ENCODE data around the gene MAGI2.

Gene MAGI2

DNA sequence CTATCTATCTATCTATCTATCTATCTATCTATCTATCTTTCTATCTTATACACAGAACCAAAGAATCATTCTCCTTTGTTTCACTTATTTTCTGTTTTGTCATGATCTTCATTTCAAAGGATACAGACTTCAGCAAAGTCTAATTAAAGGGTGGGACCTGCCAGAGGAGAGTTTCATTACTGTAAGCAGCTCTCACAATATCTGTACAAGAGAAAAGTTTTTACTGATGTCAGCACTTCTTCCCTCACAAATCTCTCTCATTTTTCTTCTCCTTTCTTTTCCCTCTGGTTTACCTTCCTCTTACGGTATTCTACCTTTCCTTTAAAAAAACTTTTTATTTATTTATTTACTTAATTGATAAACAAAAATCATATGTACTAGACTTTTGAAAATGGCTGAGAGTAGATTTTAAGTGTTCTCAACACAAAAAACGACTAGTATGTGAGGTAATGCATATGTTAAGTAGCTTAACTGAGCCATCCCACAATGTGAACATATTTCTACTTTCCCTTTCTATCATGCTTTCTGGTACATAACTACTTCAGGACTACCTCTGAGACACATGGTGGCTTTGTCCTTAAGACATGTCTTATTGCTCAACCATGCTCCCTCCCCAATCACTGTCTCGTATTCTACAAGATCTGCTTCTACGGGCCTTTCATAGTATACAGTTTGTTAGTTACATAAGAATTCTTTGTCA, 955.6 kb downstream of the MAGI2 start:
- Histone ChIP-seq H3K27ac (ENCODE audit: poor library complexity, severe bottlenecking) (no peak overlapping the region), H3K9me3 (ENCODE audit: severe bottlenecking) (no peaks in the 10 kb centered on the region), H3K27me3 (ENCODE audit: insufficient read depth, poor library complexity, severe bottlenecking) (no peaks in the 10 kb centered on the region), H3K4me3 (ENCODE audit: severe bottlenecking) (no peak overlapping the region), H3K36me3 (ENCODE audit: low read depth) (no peaks in the 10 kb centered on the region), H3K4me1 (ENCODE audit: insufficient read depth, poor library complexity, severe bottlenecking) (no peaks in the 10 kb centered on the region)
- ATAC-seq (ENCODE audit: low read depth) (no peak), DNase-seq (ENCODE audit: low spot score) (no peak)
- TF ChIP-seq, protein P1, sequence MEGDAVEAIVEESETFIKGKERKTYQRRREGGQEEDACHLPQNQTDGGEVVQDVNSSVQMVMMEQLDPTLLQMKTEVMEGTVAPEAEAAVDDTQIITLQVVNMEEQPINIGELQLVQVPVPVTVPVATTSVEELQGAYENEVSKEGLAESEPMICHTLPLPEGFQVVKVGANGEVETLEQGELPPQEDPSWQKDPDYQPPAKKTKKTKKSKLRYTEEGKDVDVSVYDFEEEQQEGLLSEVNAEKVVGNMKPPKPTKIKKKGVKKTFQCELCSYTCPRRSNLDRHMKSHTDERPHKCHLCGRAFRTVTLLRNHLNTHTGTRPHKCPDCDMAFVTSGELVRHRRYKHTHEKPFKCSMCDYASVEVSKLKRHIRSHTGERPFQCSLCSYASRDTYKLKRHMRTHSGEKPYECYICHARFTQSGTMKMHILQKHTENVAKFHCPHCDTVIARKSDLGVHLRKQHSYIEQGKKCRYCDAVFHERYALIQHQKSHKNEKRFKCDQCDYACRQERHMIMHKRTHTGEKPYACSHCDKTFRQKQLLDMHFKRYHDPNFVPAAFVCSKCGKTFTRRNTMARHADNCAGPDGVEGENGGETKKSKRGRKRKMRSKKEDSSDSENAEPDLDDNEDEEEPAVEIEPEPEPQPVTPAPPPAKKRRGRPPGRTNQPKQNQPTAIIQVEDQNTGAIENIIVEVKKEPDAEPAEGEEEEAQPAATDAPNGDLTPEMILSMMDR (IDR thresholded peaks at IDR 0.05; ENCODE audit: poor library complexity, severe bottlenecking) = no peak

DNA sequence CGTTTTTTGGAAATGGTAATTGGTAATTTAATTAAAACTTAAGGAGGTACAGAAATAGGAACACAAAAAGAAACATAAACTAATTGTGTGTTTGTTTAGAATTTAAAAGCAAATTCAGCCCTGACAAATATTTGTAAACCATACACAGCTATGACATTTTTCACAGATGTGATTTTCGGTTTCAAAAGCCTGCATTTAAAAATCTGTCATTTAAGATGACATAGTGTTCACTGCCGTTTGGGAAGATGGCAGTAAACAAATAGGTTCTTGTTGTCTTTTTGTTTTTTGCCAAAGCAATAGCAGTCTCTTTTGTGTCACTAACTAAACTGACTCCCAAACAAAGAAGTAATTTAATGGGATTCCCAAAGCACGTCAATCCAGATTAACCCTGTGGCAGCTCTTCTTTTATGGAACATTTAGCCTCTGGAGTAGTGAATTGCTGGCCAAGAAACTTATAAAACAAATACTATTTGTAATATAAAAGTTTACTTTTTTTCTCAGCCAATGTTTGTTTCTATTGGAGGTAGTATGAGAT, 957.3 kb downstream of the MAGI2 start:
- H3K27ac ChIP-seq (ENCODE audit: poor library complexity, severe bottlenecking) = no peak overlapping the region
- H3K9me3 ChIP-seq (ENCODE audit: severe bottlenecking) = no peaks in the 10 kb centered on the region
- DNase-seq (ENCODE audit: low spot score) (no peak), ATAC-seq (ENCODE audit: low read depth) (no peak)
- no peaks in the 10 kb centered on the region for H3K4me1 ChIP-seq (ENCODE audit: insufficient read depth, poor library complexity, severe bottlenecking)
- TF ChIP-seq, protein P1 (IDR thresholded peaks at IDR 0.05; ENCODE audit: poor library complexity, severe bottlenecking) = no peak
- H3K4me3 ChIP-seq (ENCODE audit: severe bottlenecking) = no peak overlapping the region
- H3K27me3 ChIP-seq (ENCODE audit: insufficient read depth, poor library complexity, severe bottlenecking) = no peaks in the 10 kb centered on the region
- no peaks in the 10 kb centered on the region for H3K36me3 ChIP-seq (ENCODE audit: low read depth)

DNA sequence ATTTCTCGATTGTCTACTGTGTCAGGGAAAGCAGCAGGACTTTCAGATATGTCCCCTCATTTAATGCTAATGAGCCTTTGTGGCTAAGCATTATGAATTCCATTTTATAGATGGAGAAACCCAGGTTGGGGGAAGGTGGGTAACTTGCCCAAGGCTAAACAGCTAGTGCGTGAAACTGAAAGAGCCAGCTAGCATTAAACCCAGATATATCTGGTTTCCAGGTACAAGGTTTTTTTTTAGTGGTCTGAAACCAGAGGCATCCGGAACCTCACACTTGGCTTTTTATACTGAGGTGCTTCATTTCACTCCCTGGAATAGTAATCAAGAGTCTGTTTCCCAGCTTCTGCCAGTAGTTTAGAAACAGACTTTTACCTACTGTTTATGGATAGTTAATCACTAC, 960.1 kb downstream of the MAGI2 start:
- no peak overlapping the region for H3K27ac ChIP-seq (ENCODE audit: poor library complexity, severe bottlenecking)
- no peak for DNase-seq (ENCODE audit: low spot score)
- H3K4me1 ChIP-seq (ENCODE audit: insufficient read depth, poor library complexity, severe bottlenecking) = no peaks in the 10 kb centered on the region
- H3K27me3 ChIP-seq (ENCODE audit: insufficient read depth, poor library complexity, severe bottlenecking) = peaks cover 4% of the 10 kb centered on the region
- no peaks in the 10 kb centered on the region for H3K36me3 ChIP-seq (ENCODE audit: low read depth)
- TF ChIP-seq, protein P1 (IDR thresholded peaks at IDR 0.05; ENCODE audit: poor library complexity, severe bottlenecking) = no peak
- no peak overlapping the region for H3K4me3 ChIP-seq (ENCODE audit: severe bottlenecking)
- H3K9me3 ChIP-seq (ENCODE audit: severe bottlenecking) = no peaks in the 10 kb centered on the region
- no peak for ATAC-seq (ENCODE audit: low read depth)

DNA sequence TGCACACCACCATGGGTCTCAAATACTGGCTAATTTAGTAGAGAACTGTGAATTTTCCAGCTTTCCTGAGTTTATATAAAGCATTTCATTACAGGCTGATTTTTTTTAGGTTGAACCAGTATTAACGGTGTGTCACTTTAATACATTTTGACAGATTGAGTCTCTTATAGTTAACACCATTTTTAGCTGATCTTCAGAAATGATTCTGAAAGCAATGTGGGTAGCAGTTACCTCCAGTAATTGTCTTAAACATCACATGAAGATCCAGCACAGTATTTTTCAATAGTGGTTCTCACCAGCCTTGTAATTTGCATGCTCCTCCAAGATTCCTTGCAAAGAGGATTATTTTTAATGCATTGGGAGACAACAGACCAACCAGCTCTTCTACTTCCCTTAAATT, 961.3 kb downstream of the MAGI2 start:
- TF ChIP-seq, protein P1 (IDR thresholded peaks at IDR 0.05; ENCODE audit: poor library complexity, severe bottlenecking) = no peak
- no peak overlapping the region for H3K27ac ChIP-seq (ENCODE audit: poor library complexity, severe bottlenecking)
- H3K9me3 ChIP-seq (ENCODE audit: severe bottlenecking) = no peaks in the 10 kb centered on the region
- ATAC-seq (ENCODE audit: low read depth) (no peak), DNase-seq (ENCODE audit: low spot score) (no peak)
- H3K36me3 ChIP-seq (ENCODE audit: low read depth) = no peaks in the 10 kb centered on the region
- H3K4me3 ChIP-seq (ENCODE audit: severe bottlenecking) = no peak overlapping the region
- no peaks in the 10 kb centered on the region for H3K4me1 ChIP-seq (ENCODE audit: insufficient read depth, poor library complexity, severe bottlenecking)
- H3K27me3 ChIP-seq (ENCODE audit: insufficient read depth, poor library complexity, severe bottlenecking) = peaks cover 5% of the 10 kb centered on the region

DNA sequence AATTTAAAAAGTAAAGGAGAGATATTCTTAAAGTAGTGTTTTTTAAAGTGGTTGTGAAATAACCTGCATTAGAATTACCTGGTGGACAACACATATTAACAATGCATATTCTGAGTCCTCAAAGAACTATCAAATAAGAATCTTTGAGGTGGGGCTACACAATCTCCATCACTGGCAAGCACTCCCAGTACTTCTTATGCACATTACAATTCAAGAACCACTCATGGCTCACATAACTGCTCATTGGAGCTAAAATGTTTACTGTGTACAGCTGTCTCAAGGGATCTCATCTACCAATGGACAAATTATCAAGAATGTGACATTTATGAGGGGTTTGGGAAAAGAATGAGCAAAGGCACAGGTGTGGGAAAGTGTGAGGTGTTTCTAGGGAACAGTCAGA, 962.9 kb downstream of the MAGI2 start:
- Histone ChIP-seq H3K27me3 (ENCODE audit: insufficient read depth, poor library complexity, severe bottlenecking) (peaks cover 5% of the 10 kb centered on the region), H3K4me3 (ENCODE audit: severe bottlenecking) (no peak overlapping the region), H3K9me3 (ENCODE audit: severe bottlenecking) (no peaks in the 10 kb centered on the region), H3K27ac (ENCODE audit: poor library complexity, severe bottlenecking) (no peak overlapping the region), H3K36me3 (ENCODE audit: low read depth) (no peaks in the 10 kb centered on the region), H3K4me1 (ENCODE audit: insufficient read depth, poor library complexity, severe bottlenecking) (no peaks in the 10 kb centered on the region)
- no peak for ATAC-seq (ENCODE audit: low read depth)
- TF ChIP-seq, protein P1 (IDR thresholded peaks at IDR 0.05; ENCODE audit: poor library complexity, severe bottlenecking) = no peak
- no peak for DNase-seq (ENCODE audit: low spot score)
